ENCODE data around the gene HSF4.

GRCh38 chr16:67173808-67174705, 9.5 kb downstream of the HSF4 start:
- peak in 3 of 4 donors; percentile 46 to 82 (median 70) for TF ChIP-seq POLR2A (IDR thresholded peaks at IDR 0.05)
- TF ChIP-seq, protein P1, sequence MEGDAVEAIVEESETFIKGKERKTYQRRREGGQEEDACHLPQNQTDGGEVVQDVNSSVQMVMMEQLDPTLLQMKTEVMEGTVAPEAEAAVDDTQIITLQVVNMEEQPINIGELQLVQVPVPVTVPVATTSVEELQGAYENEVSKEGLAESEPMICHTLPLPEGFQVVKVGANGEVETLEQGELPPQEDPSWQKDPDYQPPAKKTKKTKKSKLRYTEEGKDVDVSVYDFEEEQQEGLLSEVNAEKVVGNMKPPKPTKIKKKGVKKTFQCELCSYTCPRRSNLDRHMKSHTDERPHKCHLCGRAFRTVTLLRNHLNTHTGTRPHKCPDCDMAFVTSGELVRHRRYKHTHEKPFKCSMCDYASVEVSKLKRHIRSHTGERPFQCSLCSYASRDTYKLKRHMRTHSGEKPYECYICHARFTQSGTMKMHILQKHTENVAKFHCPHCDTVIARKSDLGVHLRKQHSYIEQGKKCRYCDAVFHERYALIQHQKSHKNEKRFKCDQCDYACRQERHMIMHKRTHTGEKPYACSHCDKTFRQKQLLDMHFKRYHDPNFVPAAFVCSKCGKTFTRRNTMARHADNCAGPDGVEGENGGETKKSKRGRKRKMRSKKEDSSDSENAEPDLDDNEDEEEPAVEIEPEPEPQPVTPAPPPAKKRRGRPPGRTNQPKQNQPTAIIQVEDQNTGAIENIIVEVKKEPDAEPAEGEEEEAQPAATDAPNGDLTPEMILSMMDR (IDR thresholded peaks at IDR 0.05), result peak in 5 of 6 experiments; percentile 21 to 54 (median 36)

Data from esophagus squamous epithelium (tissue), 4 donors.